H1 (cell line): Measurements from ENCODE around the gene FLOT1. TPM values are rescaled to one million over a fixed set of nuclear protein-coding genes. Genes with fewer than 3 reads are reported as not detected.

ENCODE experiments used
- ATF2 ChIP-seq: IDR thresholded peaks from 2 replicates; pipeline ENCODE4 v1.6.1; 2012; ENCODE audit warnings: low read length, inconsistent platforms
- BACH1 ChIP-seq: IDR thresholded peaks from 2 replicates; pipeline ENCODE4 v1.6.1; 2012; ENCODE audit warnings: low read length, improper control_type of control experiment
- BCL11A ChIP-seq, 2 experiments: IDR thresholded peaks; one replicate each; pipeline ENCODE4 v1.6.1; 2011; ENCODE audit warnings: low read depth in 2 of 2, low read length in 2 of 2, mild to moderate bottlenecking in 2 of 2
- CBX8 ChIP-seq: fragments of 300-800, 300-1000 bp; sonication (generic); IDR thresholded peaks from 2 replicates; pipeline ENCODE4 v1.7.1; 2016; ENCODE audit warnings: low read depth, low read length, borderline replicate concordance
- CHD1 ChIP-seq: IDR thresholded peaks from 2 replicates; pipeline ENCODE4 v1.6.1; 2012; ENCODE audit warnings: low read depth, low read length, improper control_type of control experiment
- CREB1 ChIP-seq: IDR thresholded peaks from 2 replicates; pipeline ENCODE4 v1.6.1; 2012; ENCODE audit warnings: inconsistent platforms
- CTCF ChIP-seq, 3 experiments: IDR thresholded peaks; 1 replicate in 2 of 3; 2 replicates in 1 of 3; pipeline versions ENCODE4 v1.5.1 to v1.6.1; 2011; ENCODE audit warnings: low read length in 3 of 3, mild to moderate bottlenecking in 3 of 3, inconsistent platforms in 2 of 3, low read depth in 1 of 3, moderate library complexity in 1 of 3; ENCODE audit not compliant: insufficient read depth in 1 of 3; ENCODE audit errors: control extremely low read depth in 1 of 3
- EGR1 ChIP-seq: IDR thresholded peaks from 2 replicates; pipeline ENCODE4 v1.6.1; 2011; ENCODE audit warnings: low read depth, low read length, borderline replicate concordance
- KDM5A ChIP-seq: fragments of 200-600 bp; IDR thresholded peaks from 2 replicates; pipeline ENCODE4 v1.7.1; 2012; ENCODE audit warnings: mild to moderate bottlenecking, low read length, inconsistent platforms, mixed read lengths
- MAFK ChIP-seq: IDR thresholded peaks from 2 replicates; pipeline ENCODE4 v1.6.1; 2012; ENCODE audit warnings: low read depth, mild to moderate bottlenecking, improper control_type of control experiment, low read length
- MAX ChIP-seq: IDR thresholded peaks from 2 replicates; pipeline ENCODE4 v1.6.1; 2012; ENCODE audit warnings: inconsistent platforms
- PHF8 ChIP-seq: fragments of 200-600 bp; sonication (generic); conservative IDR thresholded peaks from 2 replicates; pipeline ENCODE4 v1.7.1; 2012; ENCODE audit warnings: low read depth, mild to moderate bottlenecking, inconsistent platforms, low read length, moderate library complexity
- RFX5 ChIP-seq: IDR thresholded peaks from 2 replicates; pipeline ENCODE4 v1.6.1; 2011; ENCODE audit warnings: low read depth, low read length, improper control_type of control experiment, borderline replicate concordance
- RNF2 ChIP-seq: fragments of 200-900, 300-1000 bp; sonication (generic); IDR thresholded peaks from 2 replicates; pipeline ENCODE4 v1.7.1; 2016; ENCODE audit warnings: borderline replicate concordance, low read depth, mild to moderate bottlenecking, antibody characterized with exemption, low read length; ENCODE audit not compliant: poor library complexity, severe bottlenecking; ENCODE audit errors: missing control alignments
- SAP30 ChIP-seq: fragments of 300-600 bp; sonication (generic); IDR thresholded peaks from 2 replicates; pipeline ENCODE4 v1.7.1; 2012; ENCODE audit warnings: low read length, moderate library complexity, mild to moderate bottlenecking, inconsistent platforms; ENCODE audit not compliant: insufficient read depth, insufficient replicate concordance
- polyA plus RNA-seq, 7 experiments: library from polyadenylated mRNA; depleted of rRNA in 3 of 7; stranded (reverse) in 5 of 7; unstranded in 2 of 7; fragments of >200 nt in 5 of 7; fragments of 200-250 nt in 2 of 7; gene quantifications; 1 replicate in 5 of 7; 2 replicates in 1 of 7; 4 replicates in 1 of 7; pipeline versions ENCODE4 v1.2.1 to v1.2.3, GENCODE V29; 2011 to 2013; ENCODE audit warnings: missing spikeins in 2 of 7, mixed read lengths in 2 of 7
- total RNA-seq: library from RNA; stranded (reverse); fragmentation: NEBNext Ultra II Directional; extraction: Animal tissue kit (Norgen Biotek cat#: 25700); gene quantifications from 2 replicates; pipeline ENCODE4 v1.2.1, GENCODE V29; 2021

Gene FLOT1
- total and polyA plus RNA-seq, 2 of the 8 experiments (the other 6 are each of a cell fraction or from before 2014, with no cell fraction given): 87.5 to 88.1 TPM

- TF ChIP-seq RNF2 (no peak), EGR1 (0 out of 2 replicates have a peak, but pooled peaks have one; percentile 7), BACH1 (0 out of 2 replicates have a peak, but pooled peaks have one; percentile 13), CHD1 (no peak), ATF2 (no peak), CBX8 (no peak), CTCF (IDR thresholded peaks at IDR 0.05; ENCODE audit: control extremely low read depth in 1 of 3, insufficient read depth in 1 of 3, low read depth in 1 of 3, low read length in 3 of 3) (peak; percentile 35 to 55 (median 40)), BCL11A (IDR thresholded peaks at IDR 0.05; ENCODE audit: low read depth in 2 of 2, low read length in 2 of 2) (no peak), MAX (peak; percentile 72), MAFK (no peak), PHF8 (no peak), CREB1 (no peak; the same call in 1 of the 2 replicates), RFX5 (peak; percentile 34; the same call in 1 of the 2 replicates), KDM5A (no peak), SAP30 (no peak)
These were observed 1.7 kb upstream of the FLOT1 start, which contains the start of gene IER3 (continued) for GRCh38 chr6:30744054-30744805.
